GM21367 (cell line): Measurements from ENCODE around the gene ZBED2.
"Not testable (repeated sequence)": the region's sequence is repeated elsewhere in the genome, so short reads cannot be mapped to it uniquely, and the experiment has no call there.

Source experiments
- ATAC-seq: cut with Tn5 transposase; IDR thresholded peaks from one replicate; pipeline ENCODE4 v1.9.1; 2021; ENCODE audit not compliant: unreplicated experiment

The ZBED2 gene

GRCh38 chr3:111595232-111595631, at the start of gene ZBED2:
ZBED2 (minus strand) TSS chr3:111595346; CDS start chr3:111594201, 1,145 bp downstream.
- peak; percentile 52 for ATAC-seq

GRCh38 chr3:111639316-111639715, 44.2 kb upstream of the ZBED2 start:
- ATAC-seq: no peak

GRCh38 chr3:111636366-111636885, 41.3 kb upstream of the ZBED2 start:
- no peak for ATAC-seq

GRCh38 chr3:111635403-111635802, 40.3 kb upstream of the ZBED2 start:
- ATAC-seq: no peak

- ATAC-seq: not testable (repeated sequence)
Observed at GRCh38 chr3:111630638-111631037, 35.5 kb upstream of the ZBED2 start.

GRCh38 chr3:111629018-111629417, 33.9 kb upstream of the ZBED2 start:
- ATAC-seq: not testable (repeated sequence)

GRCh38 chr3:111627092-111627491, 31.9 kb upstream of the ZBED2 start:
- no peak for ATAC-seq

- ATAC-seq: no peak
Observed at GRCh38 chr3:111621535-111621934, 26.4 kb upstream of the ZBED2 start.

GRCh38 chr3:111619833-111620232, 24.7 kb upstream of the ZBED2 start:
- ATAC-seq: no peak

- no peak for ATAC-seq
Observed at GRCh38 chr3:111618945-111619344, 23.8 kb upstream of the ZBED2 start.

GRCh38 chr3:111617912-111618601, 22.9 kb upstream of the ZBED2 start:
- ATAC-seq: no peak

GRCh38 chr3:111617406-111617805, 22.3 kb upstream of the ZBED2 start:
- ATAC-seq: no peak

GRCh38 chr3:111616417-111617105, 21.4 kb upstream of the ZBED2 start:
- peak; percentile 80 for ATAC-seq

- no peak for ATAC-seq
Observed at GRCh38 chr3:111615880-111616279, 20.7 kb upstream of the ZBED2 start.

GRCh38 chr3:111613294-111613693, 18.1 kb upstream of the ZBED2 start:
- no peak for ATAC-seq

- ATAC-seq: no peak
Observed at GRCh38 chr3:111610612-111611054, 15.5 kb upstream of the ZBED2 start.

GRCh38 chr3:111610189-111610588, 15.0 kb upstream of the ZBED2 start:
- ATAC-seq: peak; percentile 82

- ATAC-seq: no peak
Observed at GRCh38 chr3:111609700-111610099, 14.6 kb upstream of the ZBED2 start.

GRCh38 chr3:111608383-111608782, 13.2 kb upstream of the ZBED2 start:
- no peak for ATAC-seq

GRCh38 chr3:111607240-111607920, 12.2 kb upstream of the ZBED2 start:
- ATAC-seq: no peak

GRCh38 chr3:111605493-111605892, 10.3 kb upstream of the ZBED2 start:
- no peak for ATAC-seq

GRCh38 chr3:111605018-111605417, 9.9 kb upstream of the ZBED2 start:
- no peak for ATAC-seq
